ENCODE results near the gene UAP1. TPM values are rescaled to one million over a fixed set of nuclear protein-coding genes. Genes with fewer than 3 reads are reported as not detected.

UAP1 gene
- total RNA-seq, 4 donors from 2014 or later: 95.0 to 131 (median 117) TPM

- Histone ChIP-seq H3K4me3 (no peak overlapping the region), H3K9me3 (peaks cover 6 to 7% of the 10 kb centered on the region in 2 donors), H3K27me3 (no peaks in the 10 kb centered on the region), H3K4me1 (peaks cover 0 to 4% (median 2%) of the 10 kb centered on the region in 4 donors), H3K36me3 (no peaks in the 10 kb centered on the region), H3K27ac (no peak overlapping the region)
- intact Hi-C loops (cut with DNase I; ENCODE audit: low total_unique reads): no loop called here
- in situ Hi-C loops (cut with MboI; ENCODE audit: low pct_ligation_motif_present in 1 of 4, low pct_unique_long_range_greater_than_20kb in 1 of 4, low sequenced_read_pairs in 3 of 4): no loop called here
- WGBS, 2 donors (ENCODE audit: low coverage in 1 of 2): 67 to 88% methylated on average over 1 of the region's 1 CpG
- DNase-seq: no peak
- TF ChIP-seq CTCF (IDR thresholded peaks at IDR 0.05): no peak
- TF ChIP-seq POLR2A (IDR thresholded peaks at IDR 0.05): no peak
- no peak for TF ChIP-seq EP300 (IDR thresholded peaks at IDR 0.05; ENCODE audit: low read depth)
- TF ChIP-seq POLR2AphosphoS5 (IDR thresholded peaks at IDR 0.05): no peak
These were observed 22.6 kb upstream of the UAP1 start for GRCh38 chr1:162538815-162539431.

- peak; percentile 53 for DNase-seq
- 55 to 67% methylated on average over 3 to 5 of the region's 5 CpGs for WGBS, 2 donors (ENCODE audit: low coverage in 1 of 2)
- intact Hi-C loops (cut with DNase I; ENCODE audit: low total_unique reads): no loop called here
- Histone ChIP-seq H3K4me1 (peaks cover 0 to 4% (median 2%) of the 10 kb centered on the region in 4 donors), H3K27ac (peak overlapping the region; percentile 58 to 70 (median 63)), H3K27me3 (no peaks in the 10 kb centered on the region), H3K36me3 (no peaks in the 10 kb centered on the region), H3K9me3 (peaks cover 6 to 7% of the 10 kb centered on the region in 2 donors), H3K4me3 (no peak overlapping the region)
- in situ Hi-C loops (cut with MboI; ENCODE audit: low pct_ligation_motif_present in 1 of 4, low pct_unique_long_range_greater_than_20kb in 1 of 4, low sequenced_read_pairs in 3 of 4): no loop called here
- TF ChIP-seq CTCF (IDR thresholded peaks at IDR 0.05) (no peak), POLR2AphosphoS5 (IDR thresholded peaks at IDR 0.05) (peak; percentile 44 to 59 (median 58))
These were observed 19.8 kb upstream of the UAP1 start for GRCh38 chr1:162541619-162542141.

- Histone ChIP-seq H3K27ac (no peak overlapping the region), H3K9me3 (peaks cover 6 to 7% of the 10 kb centered on the region in 2 donors), H3K36me3 (no peaks in the 10 kb centered on the region), H3K4me3 (no peak overlapping the region), H3K27me3 (no peaks in the 10 kb centered on the region), H3K4me1 (peaks cover 0 to 4% (median 2%) of the 10 kb centered on the region in 4 donors)
- intact Hi-C loops (cut with DNase I; ENCODE audit: low total_unique reads) (no loop called here), in situ Hi-C loops (cut with MboI; ENCODE audit: low pct_ligation_motif_present in 1 of 4, low pct_unique_long_range_greater_than_20kb in 1 of 4, low sequenced_read_pairs in 3 of 4) (no loop called here)
- WGBS, 2 donors (ENCODE audit: low coverage in 1 of 2): 92 to 94% methylated on average over 3 of the region's 3 CpGs
- no peak for DNase-seq
- TF ChIP-seq POLR2AphosphoS5 (IDR thresholded peaks at IDR 0.05) (no peak), POLR2A (IDR thresholded peaks at IDR 0.05) (no peak), EP300 (IDR thresholded peaks at IDR 0.05; ENCODE audit: low read depth) (no peak), CTCF (IDR thresholded peaks at IDR 0.05) (no peak)
These were observed 18.3 kb upstream of the UAP1 start for GRCh38 chr1:162543228-162543627.

GRCh38 chr1:162548170-162548569, 13.4 kb upstream of the UAP1 start:
- no peak overlapping the region for H3K4me3 ChIP-seq
- TF ChIP-seq POLR2A (IDR thresholded peaks at IDR 0.05) (no peak), POLR2AphosphoS5 (IDR thresholded peaks at IDR 0.05) (peak in 1 of 3 donors; percentile 34)
- 55 to 70% methylated on average over 3 to 4 of the region's 4 CpGs for WGBS, 2 donors (ENCODE audit: low coverage in 1 of 2)
- peaks cover 3% of the 10 kb centered on the region in 2 donors for H3K9me3 ChIP-seq
- intact Hi-C loops (cut with DNase I; ENCODE audit: low total_unique reads) (no loop called here), in situ Hi-C loops (cut with MboI; ENCODE audit: low pct_ligation_motif_present in 1 of 4, low pct_unique_long_range_greater_than_20kb in 1 of 4, low sequenced_read_pairs in 3 of 4) (no loop called here)
- no peaks in the 10 kb centered on the region for H3K36me3 ChIP-seq
- no peaks in the 10 kb centered on the region for H3K27me3 ChIP-seq
- no peak for DNase-seq
- H3K27ac ChIP-seq: peak overlapping the region in 3 of 4 donors; percentile 31 to 77 (median 60)
- peaks cover 0 to 2% (median 0%) of the 10 kb centered on the region in 4 donors for H3K4me1 ChIP-seq

Data from transverse colon (tissue), 4 donors.